Prostate gland (tissue), 2 donors: ENCODE measurements around the gene HAT1. TPM values are rescaled to one million over a fixed set of nuclear protein-coding genes. Genes with fewer than 3 reads are reported as not detected.

Experiments
- DNase-seq: peaks from one replicate; pipeline ENCODE4 v3.0.0-alpha.2; 2019; ENCODE audit warnings: low spot score
- H3K27ac ChIP-seq, 2 donors: fragments of 200-600 bp; sonication (generic); 2 replicates each; pipeline ENCODE4 v1.5.1; 2017 to 2019
- H3K27me3 ChIP-seq: fragments of 200-600 bp; sonication (generic); replicated peaks from 2 replicates; pipeline ENCODE4 v1.5.1; 2019; ENCODE audit not compliant: insufficient read depth
- H3K36me3 ChIP-seq, 2 donors: fragments of 200-600 bp; sonication (generic); 1 replicate in 1 of 2; 2 replicates in 1 of 2; pipeline versions ENCODE4 v1.5.1 to v1.8.1; 2017 to 2019
- H3K4me1 ChIP-seq: fragments of 200-600 bp; sonication (generic); replicated peaks from 2 replicates; pipeline ENCODE4 v1.5.1; 2019
- H3K4me3 ChIP-seq, 2 donors: fragments of 200-600 bp; sonication (generic); 2 replicates each; pipeline ENCODE4 v1.5.1; 2017 to 2019
- H3K9me3 ChIP-seq: fragments of 200-600 bp; sonication (generic); 2 replicates; pipeline ENCODE4 v1.5.1; 2017
- POLR2A ChIP-seq: fragments of 450-650 bp; IDR thresholded peaks from one replicate; pipeline ENCODE4 v1.6.1; 2016; ENCODE audit warnings: antibody characterized with exemption, mild to moderate bottlenecking
- POLR2AphosphoS5 ChIP-seq: sonication (generic); formaldehyde crosslinking; IDR thresholded peaks from one replicate; pipeline ENCODE4 v1.6.1; 2017; ENCODE audit warnings: antibody characterized with exemption
- WGBS: methylation state at CpG from one replicate; pipeline ENCODE4 v1.1.5; 2018; 5-methylcytosine and 5-hydroxymethylcytosine counted together
- intact Hi-C: fragments of 100-400 bp; cut with DNase I; formaldehyde crosslinking; loops from one replicate; pipeline ENCODE4 v1.14.2; 2022
- total RNA-seq, 2 donors: library from RNA; depleted of rRNA; stranded (reverse); fragments of >200 nt; gene quantifications; one replicate each; pipeline ENCODE4 v1.1.0, GENCODE V29; 2016
- TF ChIP-seq, protein P1 (sequence below), 4 experiments: fragments of 200-600 bp in 2 of 4; fragments of 450-650 bp in 2 of 4; sonication (generic) in 2 of 4; IDR thresholded peaks; 1 replicate in 3 of 4; 2 replicates in 1 of 4; pipeline ENCODE4 v1.5.1; 2016 to 2019; ENCODE audit warnings: antibody characterized with exemption in 4 of 4, mild to moderate bottlenecking in 2 of 4, moderate library complexity in 2 of 4

The HAT1 gene
- total RNA-seq, 2 donors from 2014 or later: 30.6 to 41.9 TPM

DNA sequence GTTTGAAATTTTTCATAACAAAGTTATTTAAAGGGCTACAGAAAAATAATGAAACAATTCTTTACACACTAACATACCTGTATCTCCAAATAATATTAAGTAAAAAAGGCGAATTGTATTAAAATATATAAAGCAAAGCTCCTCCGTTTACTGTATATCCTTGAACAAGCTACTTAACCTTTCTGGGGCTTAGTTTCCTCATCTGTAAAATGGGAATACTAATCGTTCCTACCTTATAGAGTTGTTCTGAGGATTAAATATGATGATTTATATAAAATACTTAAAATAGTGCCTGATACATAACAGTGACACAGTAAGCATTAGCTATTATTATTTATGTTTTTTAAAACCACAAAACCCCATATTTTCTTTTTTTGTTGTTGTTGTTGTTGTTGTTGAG lies 41.5 kb upstream of the HAT1 start:
- no peaks in the 10 kb centered on the region for H3K9me3 ChIP-seq

GRCh38 chr2:171882089-171882769 lies 40.0 kb upstream of the HAT1 start:
- no peak for DNase-seq
- H3K27me3 ChIP-seq: no peaks in the 10 kb centered on the region
- intact Hi-C loops: no loop called here
- no peaks in the 10 kb centered on the region for H3K9me3 ChIP-seq
- WGBS: 88% methylated on average over 2 of the region's 2 CpGs
- H3K36me3 ChIP-seq: no peaks in the 10 kb centered on the region
- no peak for TF ChIP-seq POLR2AphosphoS5
- TF ChIP-seq, protein P1, sequence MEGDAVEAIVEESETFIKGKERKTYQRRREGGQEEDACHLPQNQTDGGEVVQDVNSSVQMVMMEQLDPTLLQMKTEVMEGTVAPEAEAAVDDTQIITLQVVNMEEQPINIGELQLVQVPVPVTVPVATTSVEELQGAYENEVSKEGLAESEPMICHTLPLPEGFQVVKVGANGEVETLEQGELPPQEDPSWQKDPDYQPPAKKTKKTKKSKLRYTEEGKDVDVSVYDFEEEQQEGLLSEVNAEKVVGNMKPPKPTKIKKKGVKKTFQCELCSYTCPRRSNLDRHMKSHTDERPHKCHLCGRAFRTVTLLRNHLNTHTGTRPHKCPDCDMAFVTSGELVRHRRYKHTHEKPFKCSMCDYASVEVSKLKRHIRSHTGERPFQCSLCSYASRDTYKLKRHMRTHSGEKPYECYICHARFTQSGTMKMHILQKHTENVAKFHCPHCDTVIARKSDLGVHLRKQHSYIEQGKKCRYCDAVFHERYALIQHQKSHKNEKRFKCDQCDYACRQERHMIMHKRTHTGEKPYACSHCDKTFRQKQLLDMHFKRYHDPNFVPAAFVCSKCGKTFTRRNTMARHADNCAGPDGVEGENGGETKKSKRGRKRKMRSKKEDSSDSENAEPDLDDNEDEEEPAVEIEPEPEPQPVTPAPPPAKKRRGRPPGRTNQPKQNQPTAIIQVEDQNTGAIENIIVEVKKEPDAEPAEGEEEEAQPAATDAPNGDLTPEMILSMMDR (IDR thresholded peaks at IDR 0.05): no peak
- no peak for TF ChIP-seq POLR2A
- H3K4me1 ChIP-seq: no peaks in the 10 kb centered on the region
- H3K27ac ChIP-seq: no peak overlapping the region
- no peak overlapping the region for H3K4me3 ChIP-seq

More for the DNA sequence above, 41.5 kb upstream of the HAT1 start:
- WGBS: 96% methylated on average over 3 of the region's 3 CpGs
- intact Hi-C loops: no loop called here
- H3K36me3 ChIP-seq: no peaks in the 10 kb centered on the region
- DNase-seq: no peak
- no peaks in the 10 kb centered on the region for H3K4me1 ChIP-seq
- no peak overlapping the region for H3K27ac ChIP-seq
- no peak overlapping the region for H3K4me3 ChIP-seq
- no peaks in the 10 kb centered on the region for H3K27me3 ChIP-seq
- TF ChIP-seq POLR2AphosphoS5: no peak
- no peak for TF ChIP-seq POLR2A
- TF ChIP-seq, protein P1 (IDR thresholded peaks at IDR 0.05): no peak

DNA sequence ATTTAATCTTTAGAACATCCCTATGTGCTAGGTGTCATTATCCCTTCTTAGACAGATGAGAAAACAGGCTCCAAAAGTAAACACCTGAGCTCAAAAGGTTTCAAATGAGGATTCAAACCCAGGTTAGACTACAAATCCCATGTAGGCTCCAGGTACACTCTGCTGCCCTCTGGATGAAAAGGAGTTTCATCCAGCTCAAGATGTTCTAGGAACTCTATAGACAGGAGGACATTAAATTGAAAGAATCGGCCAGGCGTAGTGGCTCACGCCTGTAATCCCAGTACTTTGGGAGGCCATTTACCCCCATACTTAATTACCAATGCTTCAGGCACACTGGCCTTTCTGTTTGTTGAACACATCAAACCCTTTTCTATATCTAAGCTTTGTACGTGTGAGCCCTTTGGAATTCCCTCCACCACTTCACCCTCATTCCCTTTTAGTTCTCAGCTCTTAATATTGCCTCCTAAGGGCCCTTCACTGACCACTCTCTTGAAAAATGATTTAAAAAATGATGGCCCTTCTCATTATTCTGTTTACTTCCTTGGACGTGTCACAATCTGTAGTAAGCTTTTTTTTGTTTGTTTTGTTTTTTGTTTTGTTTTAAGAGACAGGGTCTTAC lies 38.9 kb upstream of the HAT1 start:
- no peaks in the 10 kb centered on the region for H3K4me1 ChIP-seq
- WGBS: 93% methylated on average over 5 of the region's 5 CpGs
- no peak overlapping the region for H3K4me3 ChIP-seq
- H3K27ac ChIP-seq: no peak overlapping the region
- TF ChIP-seq, protein P1 (IDR thresholded peaks at IDR 0.05): no peak
- TF ChIP-seq POLR2A (no peak), POLR2AphosphoS5 (no peak)
- DNase-seq: no peak
- H3K9me3 ChIP-seq: no peaks in the 10 kb centered on the region
- H3K27me3 ChIP-seq: no peaks in the 10 kb centered on the region
- H3K36me3 ChIP-seq: no peaks in the 10 kb centered on the region
- intact Hi-C loops: no loop called here

DNA sequence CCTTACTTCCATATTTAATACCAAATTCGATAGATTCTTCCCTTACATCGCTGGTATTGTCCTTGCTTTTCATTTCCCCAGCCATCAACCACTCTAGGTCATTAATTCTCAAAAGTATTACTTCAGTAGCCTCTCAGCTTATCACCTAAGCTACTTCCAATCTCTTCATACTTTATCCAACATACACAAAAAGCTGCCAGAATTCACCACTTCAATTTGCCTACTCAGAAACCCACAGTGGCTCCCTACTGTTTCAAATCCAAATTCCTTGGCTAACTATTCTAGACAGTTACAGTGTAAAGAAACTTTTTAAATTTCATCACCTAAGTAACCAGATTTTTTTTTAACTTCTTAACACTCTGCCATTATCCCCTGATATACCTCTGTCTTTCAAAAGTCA lies 32.9 kb upstream of the HAT1 start:
- no peaks in the 10 kb centered on the region for H3K9me3 ChIP-seq
- H3K27me3 ChIP-seq: no peaks in the 10 kb centered on the region
- H3K27ac ChIP-seq: no peak overlapping the region
- no peaks in the 10 kb centered on the region for H3K36me3 ChIP-seq
- no peaks in the 10 kb centered on the region for H3K4me1 ChIP-seq
- 99% methylated on average over 2 of the region's 2 CpGs for WGBS
- intact Hi-C loops: no loop called here
- H3K4me3 ChIP-seq: no peak overlapping the region
- TF ChIP-seq POLR2AphosphoS5 (no peak), POLR2A (no peak)
- TF ChIP-seq, protein P1 (IDR thresholded peaks at IDR 0.05): no peak
- no peak for DNase-seq

- Histone ChIP-seq H3K36me3 (no peaks in the 10 kb centered on the region), H3K27ac (no peak overlapping the region), H3K4me3 (no peak overlapping the region), H3K4me1 (no peaks in the 10 kb centered on the region), H3K27me3 (no peaks in the 10 kb centered on the region), H3K9me3 (no peaks in the 10 kb centered on the region)
- intact Hi-C loops: no loop called here
- WGBS: 48% methylated on average over 1 of the region's 1 CpG
- no peak for DNase-seq
- TF ChIP-seq, protein P1 (IDR thresholded peaks at IDR 0.05): no peak
- TF ChIP-seq POLR2A: no peak
- TF ChIP-seq POLR2AphosphoS5: no peak
Observed at GRCh38 chr2:171889808-171890207, 32.5 kb upstream of the HAT1 start.
